Endodermal cell (in vitro differentiated cells): ENCODE data around the gene INPPL1. TPM values are rescaled to one million over a fixed set of nuclear protein-coding genes. Genes with fewer than 3 reads are reported as not detected.

Experiments
- DNase-seq: peaks from one replicate; pipeline ENCODE4 v3.0.0-alpha.2; 2017
- H3K27ac ChIP-seq: 2 replicates; pipeline ENCODE4 v1.5.1; 2013; ENCODE audit warnings: mild to moderate bottlenecking, low read depth, low read length, moderate library complexity
- H3K27me3 ChIP-seq: 2 replicates; pipeline ENCODE4 v1.6.1; 2013; ENCODE audit warnings: mild to moderate bottlenecking, low read length, moderate library complexity; ENCODE audit not compliant: insufficient read depth, control insufficient read depth, poor library complexity, severe bottlenecking
- H3K36me3 ChIP-seq: 2 replicates; pipeline ENCODE4 v1.7.0; 2013; ENCODE audit warnings: mild to moderate bottlenecking, low read length, moderate library complexity; ENCODE audit not compliant: control insufficient read depth, insufficient read depth
- H3K4me1 ChIP-seq: one replicate; pipeline ENCODE4 v1.7.0; 2013; ENCODE audit warnings: low read length; ENCODE audit not compliant: control insufficient read depth, insufficient read depth
- H3K4me3 ChIP-seq: 2 replicates; pipeline ENCODE4 v1.5.1; 2013; ENCODE audit warnings: mild to moderate bottlenecking, low read length, moderate library complexity
- H3K9ac ChIP-seq: 2 replicates; pipeline ENCODE4 v1.6.1; 2013; ENCODE audit warnings: mild to moderate bottlenecking, low read length, moderate library complexity; ENCODE audit not compliant: poor library complexity, severe bottlenecking; ENCODE audit errors: extremely low read depth
- H3K9me3 ChIP-seq: 2 replicates; pipeline ENCODE4 v1.6.1; 2013; ENCODE audit warnings: mild to moderate bottlenecking, low read length, moderate library complexity; ENCODE audit not compliant: control insufficient read depth
- H3K27ac Mint-ChIP-seq: 2 replicates; pipeline ENCODE4 v1.8.0; 2020; ENCODE audit warnings: mixed read lengths
- H3K27me3 Mint-ChIP-seq: 2 replicates; pipeline ENCODE4 v1.8.0; 2021; ENCODE audit warnings: mild to moderate bottlenecking, mixed read lengths; ENCODE audit not compliant: insufficient read depth
- H3K36me3 Mint-ChIP-seq: 2 replicates; pipeline ENCODE4 v1.8.0; 2020; ENCODE audit warnings: low read depth, mixed read lengths
- H3K4me1 Mint-ChIP-seq: 2 replicates; pipeline ENCODE4 v1.8.0; 2020; ENCODE audit warnings: mixed read lengths
- H3K4me3 Mint-ChIP-seq: 2 replicates; pipeline ENCODE4 v1.8.0; 2020; ENCODE audit warnings: mild to moderate bottlenecking, moderate library complexity, mixed read lengths
- H3K9me3 Mint-ChIP-seq: 2 replicates; pipeline ENCODE4 v1.8.0; 2020; ENCODE audit warnings: mild to moderate bottlenecking, mixed read lengths
- WGBS, 2 experiments: methylation state at CpG; one replicate each; pipeline versions ENCODE4 v1.1.5 to v1.1.7; 2013; ENCODE audit warnings: missing lambda C conversion rate in 2 of 2, mixed read lengths in 1 of 2; ENCODE audit not compliant: insufficient coverage in 1 of 2, insufficient read length in 1 of 2; 5-methylcytosine and 5-hydroxymethylcytosine counted together
- total RNA-seq, 2 donors: library from RNA; stranded (reverse); fragmentation: NEBNext Ultra II Directional in 1 of 2; extraction: Animal tissue kit (Norgen Biotek cat#: 25700) in 1 of 2; gene quantifications; 2 replicates in 1 of 2; 3 replicates in 1 of 2; pipeline ENCODE4 v1.2.1, GENCODE V29; 2021
- TF ChIP-seq, protein P1 (sequence below): fragments of 200-600 bp; sonication (generic); conservative IDR thresholded peaks from 2 replicates; pipeline ENCODE4 v1.5.0; 2021; ENCODE audit warnings: antibody characterized with exemption, mild to moderate bottlenecking

Gene INPPL1
- total RNA-seq, 2 donors from 2014 or later = 230 to 325 TPM

- no peak overlapping the region for H3K27ac Mint-ChIP-seq
- no peak for DNase-seq
- TF ChIP-seq, protein P1, sequence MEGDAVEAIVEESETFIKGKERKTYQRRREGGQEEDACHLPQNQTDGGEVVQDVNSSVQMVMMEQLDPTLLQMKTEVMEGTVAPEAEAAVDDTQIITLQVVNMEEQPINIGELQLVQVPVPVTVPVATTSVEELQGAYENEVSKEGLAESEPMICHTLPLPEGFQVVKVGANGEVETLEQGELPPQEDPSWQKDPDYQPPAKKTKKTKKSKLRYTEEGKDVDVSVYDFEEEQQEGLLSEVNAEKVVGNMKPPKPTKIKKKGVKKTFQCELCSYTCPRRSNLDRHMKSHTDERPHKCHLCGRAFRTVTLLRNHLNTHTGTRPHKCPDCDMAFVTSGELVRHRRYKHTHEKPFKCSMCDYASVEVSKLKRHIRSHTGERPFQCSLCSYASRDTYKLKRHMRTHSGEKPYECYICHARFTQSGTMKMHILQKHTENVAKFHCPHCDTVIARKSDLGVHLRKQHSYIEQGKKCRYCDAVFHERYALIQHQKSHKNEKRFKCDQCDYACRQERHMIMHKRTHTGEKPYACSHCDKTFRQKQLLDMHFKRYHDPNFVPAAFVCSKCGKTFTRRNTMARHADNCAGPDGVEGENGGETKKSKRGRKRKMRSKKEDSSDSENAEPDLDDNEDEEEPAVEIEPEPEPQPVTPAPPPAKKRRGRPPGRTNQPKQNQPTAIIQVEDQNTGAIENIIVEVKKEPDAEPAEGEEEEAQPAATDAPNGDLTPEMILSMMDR = no peak
- Histone ChIP-seq H3K36me3 (no peaks in the 10 kb centered on the region), H3K27me3 (no peaks in the 10 kb centered on the region), H3K27ac (no peak overlapping the region), H3K4me3 (no peak overlapping the region), H3K9me3 (peaks cover 5% of the 10 kb centered on the region), H3K9ac (no peak overlapping the region), H3K4me1 (peaks cover 7% of the 10 kb centered on the region)
- WGBS, 2 experiments = 85 to 100% methylated on average over 1 to 2 of the region's 2 CpGs
- H3K36me3 Mint-ChIP-seq = no peaks in the 10 kb centered on the region
- no peak overlapping the region for H3K4me3 Mint-ChIP-seq
- peaks cover 13% of the 10 kb centered on the region for H3K27me3 Mint-ChIP-seq
- no peaks in the 10 kb centered on the region for H3K9me3 Mint-ChIP-seq
- peaks cover 9% of the 10 kb centered on the region for H3K4me1 Mint-ChIP-seq
Observed at GRCh38 chr11:72257570-72257969, 33.0 kb downstream of the INPPL1 start.

- Mint-ChIP-seq H3K27ac (no peak overlapping the region), H3K4me1 (peaks cover 6% of the 10 kb centered on the region), H3K27me3 (peaks cover 4% of the 10 kb centered on the region), H3K36me3 (no peaks in the 10 kb centered on the region), H3K4me3 (no peak overlapping the region), H3K9me3 (peaks cover 8% of the 10 kb centered on the region)
- 93% methylated on average over 2 of the region's 2 CpGs for WGBS, 2 experiments
- no peaks in the 10 kb centered on the region for H3K27me3 ChIP-seq
- no peak for DNase-seq
- TF ChIP-seq, protein P1 = no peak
- no peak overlapping the region for H3K9ac ChIP-seq
- peaks cover 7% of the 10 kb centered on the region for H3K4me1 ChIP-seq
- no peaks in the 10 kb centered on the region for H3K36me3 ChIP-seq
- no peaks in the 10 kb centered on the region for H3K9me3 ChIP-seq
- H3K27ac ChIP-seq = no peak overlapping the region
- H3K4me3 ChIP-seq = no peak overlapping the region
Observed at GRCh38 chr11:72259490-72259889, 34.9 kb downstream of the INPPL1 start.

GRCh38 chr11:72260574-72260973 lies 36.0 kb downstream of the INPPL1 start:
- Histone ChIP-seq H3K27me3 (no peaks in the 10 kb centered on the region), H3K9ac (no peak overlapping the region), H3K36me3 (no peaks in the 10 kb centered on the region), H3K9me3 (no peaks in the 10 kb centered on the region), H3K4me1 (no peaks in the 10 kb centered on the region), H3K27ac (no peak overlapping the region), H3K4me3 (no peak overlapping the region)
- TF ChIP-seq, protein P1 = no peak
- no peak overlapping the region for H3K4me3 Mint-ChIP-seq
- no peaks in the 10 kb centered on the region for H3K36me3 Mint-ChIP-seq
- H3K9me3 Mint-ChIP-seq = peaks cover 9% of the 10 kb centered on the region
- peaks cover 3% of the 10 kb centered on the region for H3K27me3 Mint-ChIP-seq
- no peak overlapping the region for H3K27ac Mint-ChIP-seq
- 87 to 89% methylated on average over 5 of the region's 5 CpGs for WGBS, 2 experiments
- DNase-seq = no peak
- no peaks in the 10 kb centered on the region for H3K4me1 Mint-ChIP-seq
